ENCODE data around the gene ARAP2. TPM values are rescaled to one million over a fixed set of nuclear protein-coding genes. Genes with fewer than 3 reads are reported as not detected.

Gene ARAP2
- total and polyA plus RNA-seq, 2 of the 13 experiments (the other 11 are each of a cell fraction or from before 2014, with no cell fraction given): 0.37 to 1.4 TPM

- Histone ChIP-seq H3K27ac (ENCODE audit: extremely low read length, insufficient read depth, low read length) (no peak overlapping the region), H3K9me3 (ENCODE audit: low read length) (no peaks in the 10 kb centered on the region), H3K4me1 (ENCODE audit: insufficient read depth, low read length) (no peaks in the 10 kb centered on the region), H3K36me3 (replicated peaks in 1 of 2; ENCODE audit: control insufficient read depth in 1 of 2, insufficient read depth in 2 of 2, low read length in 2 of 2) (no peaks in the 10 kb centered on the region), H3K27me3 (ENCODE audit: control insufficient read depth in 1 of 2, insufficient read depth in 2 of 2, low read length in 2 of 2) (no peaks in the 10 kb centered on the region), H2AFZ (ENCODE audit: low read length) (no peak overlapping the region), H4K20me1 (ENCODE audit: insufficient read depth, low read length) (no peaks in the 10 kb centered on the region), H3K9ac (ENCODE audit: insufficient read depth, low read depth, low read length) (no peak overlapping the region), H3K4me3 (replicated peaks in 1 of 3; ENCODE audit: insufficient read depth in 1 of 3, low read depth in 2 of 3, low read length in 3 of 3) (no peak overlapping the region), H3K4me2 (ENCODE audit: low read depth, low read length) (no peak overlapping the region), H3K79me2 (ENCODE audit: insufficient read depth, low read length) (no peaks in the 10 kb centered on the region)
- in situ Hi-C loops (cut with HindIII; ENCODE audit: extremely low pct_ligation_motif_present, low pct_unique_long_range_greater_than_20kb): no loop called here
- WGBS (ENCODE audit: low lambda C conversion rate): 39% methylated on average over 3 of the region's 3 CpGs
- DNase-seq (ENCODE audit: low spot score) (no peak), FAIRE-seq (no peak), ATAC-seq (no peak)
- CTCF ChIA-PET (ENCODE audit: low intra/inter-chr PET ratio, low total read pairs): no interaction called here
- intact Hi-C loops (cut with micrococcal nuclease; ENCODE audit: unreplicated experiment): no loop called here
- POLR2A ChIA-PET: no interaction called here
- BruUV-seq (replicated peaks): no TSS peak
- TF ChIP-seq ZNF414 (CRISPR knock-in tag; IDR thresholded peaks at IDR 0.05) (no peak), CENPX (CRISPR knock-in tag; IDR thresholded peaks at IDR 0.05) (no peak), KLF15 (CRISPR knock-in tag; IDR thresholded peaks at IDR 0.05; ENCODE audit: borderline replicate concordance) (no peak), MED13 (CRISPR knock-in tag; IDR thresholded peaks at IDR 0.05) (no peak), ZBTB1 (CRISPR knock-in tag; IDR thresholded peaks at IDR 0.05; ENCODE audit: borderline replicate concordance) (no peak), SIN3B (IDR thresholded peaks at IDR 0.05; ENCODE audit: low read length) (no peak), SRSF4 (IDR thresholded peaks at IDR 0.05; ENCODE audit: low read depth, low read length, poor library complexity, severe bottlenecking) (no peak), POGZ (CRISPR knock-in tag; IDR thresholded peaks at IDR 0.05) (no peak), FOXA3 (CRISPR knock-in tag; IDR thresholded peaks at IDR 0.05) (no peak), TERF1 (CRISPR knock-in tag; IDR thresholded peaks at IDR 0.05) (no peak), ZNF333 (CRISPR knock-in tag; IDR thresholded peaks at IDR 0.05; ENCODE audit: borderline replicate concordance) (no peak), SRSF9 (IDR thresholded peaks at IDR 0.05; ENCODE audit: borderline replicate concordance, insufficient read depth, low read depth, low read length, poor library complexity, severe bottlenecking) (no peak)
Measured at GRCh38 chr4:36215627-36216026, 28.7 kb downstream of the ARAP2 start.
